Choroid plexus epithelial cell (primary cell): ENCODE measurements around the gene ETV1.

ENCODE experiments used
- DNase-seq: peaks from one replicate; pipeline ENCODE4 v3.0.0-alpha.2; 2010; ENCODE audit warnings: low read depth
- H3K4me3 ChIP-seq: 2 replicates; pipeline ENCODE4 v1.5.1; 2011; ENCODE audit warnings: low read depth, mild to moderate bottlenecking, control low read depth, low read length, moderate library complexity
- CTCF ChIP-seq: conservative IDR thresholded peaks from 2 replicates; pipeline ENCODE4 v1.5.1; 2011; ENCODE audit warnings: low read depth, mild to moderate bottlenecking, control low read depth, inconsistent platforms, low read length, moderate library complexity

ETV1 gene

GRCh38 chr7:13850185-13850752 is 139.2 kb downstream of the ETV1 start:
- no peak overlapping the region for H3K4me3 ChIP-seq
- TF ChIP-seq CTCF, result no peak
- peak; percentile 98 for DNase-seq

- no peak for DNase-seq
- no peak overlapping the region for H3K4me3 ChIP-seq
- no peak for TF ChIP-seq CTCF
Measured at GRCh38 chr7:13849163-13849892, 140.1 kb downstream of the ETV1 start.

- TF ChIP-seq CTCF, result no peak
- no peak overlapping the region for H3K4me3 ChIP-seq
- no peak for DNase-seq
Measured at GRCh38 chr7:13848681-13849131, 140.8 kb downstream of the ETV1 start.

- H3K4me3 ChIP-seq, result no peak overlapping the region
- no peak for TF ChIP-seq CTCF
- peak; percentile 19 for DNase-seq
Measured at GRCh38 chr7:13846386-13846785, 143.1 kb downstream of the ETV1 start.

- TF ChIP-seq CTCF, result no peak
- DNase-seq, result no peak
- H3K4me3 ChIP-seq, result no peak overlapping the region
Measured at GRCh38 chr7:13845601-13846000, 143.9 kb downstream of the ETV1 start.

GRCh38 chr7:13844954-13845353 is 144.5 kb downstream of the ETV1 start:
- TF ChIP-seq CTCF, result no peak
- no peak for DNase-seq
- no peak overlapping the region for H3K4me3 ChIP-seq

GRCh38 chr7:13841284-13841683 is 148.2 kb downstream of the ETV1 start:
- H3K4me3 ChIP-seq, result no peak overlapping the region
- no peak for DNase-seq
- TF ChIP-seq CTCF, result no peak
